MM.1S (cell line): Measurements from ENCODE around the gene CPT1C.

ENCODE experiments used
- DNase-seq: peaks from one replicate; pipeline ENCODE4 v3.0.0-alpha.2; 2015
- H2AFZ ChIP-seq: fragments of 300-600 bp; sonication (generic); 2 replicates; pipeline ENCODE4 v1.6.0; 2016; ENCODE audit warnings: antibody characterized with exemption, low read length
- H3F3A ChIP-seq: fragments of 300-600 bp; sonication (generic); 2 replicates; pipeline ENCODE4 v1.6.1; 2016; ENCODE audit warnings: mild to moderate bottlenecking, antibody characterized with exemption, low read length, moderate library complexity, mixed read lengths; ENCODE audit not compliant: insufficient read depth
- H3K27ac ChIP-seq: fragments of 300-600 bp; sonication (generic); 2 replicates; pipeline ENCODE4 v1.5.1; 2016; ENCODE audit warnings: mild to moderate bottlenecking, low read length
- H3K27me3 ChIP-seq: fragments of 300-600 bp; sonication (generic); replicated peaks from 2 replicates; pipeline ENCODE4 v1.6.0; 2016; ENCODE audit warnings: low read length; ENCODE audit not compliant: insufficient read depth
- H3K36me3 ChIP-seq: fragments of 300-600 bp; sonication (generic); replicated peaks from 2 replicates; pipeline ENCODE4 v1.6.1; 2016; ENCODE audit warnings: mild to moderate bottlenecking, low read length, mixed read lengths; ENCODE audit not compliant: insufficient read depth
- H3K4me1 ChIP-seq: fragments of 300-600 bp; sonication (generic); 2 replicates; pipeline ENCODE4 v1.6.1; 2016; ENCODE audit warnings: low read length, mixed read lengths
- H3K4me2 ChIP-seq: fragments of 300-600 bp; sonication (generic); 2 replicates; pipeline ENCODE4 v1.6.0; 2016; ENCODE audit warnings: low read depth, low read length
- H3K4me3 ChIP-seq: fragments of 300-600 bp; sonication (generic); 2 replicates; pipeline ENCODE4 v1.5.1; 2016; ENCODE audit warnings: low read length, mixed read lengths
- H3K79me2 ChIP-seq: fragments of 300-600 bp; sonication (generic); 2 replicates; pipeline ENCODE4 v1.6.1; 2016; ENCODE audit warnings: mixed run types, low read length, mixed read lengths
- H3K9ac ChIP-seq: fragments of 300-600 bp; sonication (generic); 2 replicates; pipeline ENCODE4 v1.6.1; 2016; ENCODE audit warnings: low read length, mixed read lengths
- H3K9me2 ChIP-seq: fragments of 300-600 bp; sonication (generic); replicated peaks from 2 replicates; pipeline ENCODE4 v1.6.1; 2016; ENCODE audit warnings: mild to moderate bottlenecking, low read length, mixed read lengths; ENCODE audit not compliant: insufficient read depth
- H3K9me3 ChIP-seq: fragments of 300-600 bp; sonication (generic); replicated peaks from 2 replicates; pipeline ENCODE4 v1.6.1; 2016; ENCODE audit warnings: mild to moderate bottlenecking, low read length, mixed read lengths; ENCODE audit not compliant: insufficient read depth
- H4K20me1 ChIP-seq: fragments of 300-600 bp; sonication (generic); 2 replicates; pipeline ENCODE4 v1.6.1; 2016; ENCODE audit warnings: mild to moderate bottlenecking, low read length, moderate library complexity, mixed read lengths; ENCODE audit not compliant: insufficient read depth
- CTCF ChIP-seq: fragments of 300-600 bp; sonication (generic); IDR thresholded peaks from 2 replicates; pipeline ENCODE4 v1.5.1; 2016; ENCODE audit warnings: antibody characterized with exemption, low read length, mixed read lengths
- EZH2 ChIP-seq: fragments of 300-600 bp; sonication (generic); optimal IDR thresholded peaks from 2 replicates; pipeline ENCODE3; 2017; ENCODE audit warnings: low read depth, mild to moderate bottlenecking, antibody characterized with exemption, low read length, mixed read lengths
- EZH2phosphoT487 ChIP-seq: fragments of 300-600 bp; sonication (generic); IDR thresholded peaks from 2 replicates; pipeline ENCODE4 v1.6.1; 2018; ENCODE audit warnings: antibody characterized with exemption, low read length

The CPT1C gene

GRCh38 chr19:49690656-49691242, at the start of gene CPT1C:
CPT1C (plus strand) TSS chr19:49691116; CDS start chr19:49692253, 1,137 bp downstream.
- Histone ChIP-seq H4K20me1 (no peaks in the 10 kb centered on the region), H3K9me2 (no peaks in the 10 kb centered on the region), H3F3A (0 out of 2 replicates have a peak, but pooled peaks cover under 1% of the 10 kb centered on the region), H3K4me3 (no peak within 1 kb of the TSS), H3K27me3 (peaks cover 10% of the 10 kb centered on the region), H2AFZ (no peak within 1 kb of the TSS), H3K9me3 (no peaks in the 10 kb centered on the region), H3K27ac (no peak within 1 kb of the TSS), H3K4me1 (no peaks in the 10 kb centered on the region), H3K9ac (no peak within 1 kb of the TSS), H3K79me2 (no peaks in the 10 kb centered on the region), H3K4me2 (no peak within 1 kb of the TSS), H3K36me3 (no peaks in the 10 kb centered on the region)
- TF ChIP-seq EZH2 (no peak), EZH2phosphoT487 (no peak), CTCF (no peak)
- no peak for DNase-seq

- peak within 1 kb of the TSS; percentile 85 for H3K4me3 ChIP-seq
- no peaks in the 10 kb centered on the region for H4K20me1 ChIP-seq
- peak within 1 kb of the TSS; percentile 95 for H3K27ac ChIP-seq
- no peaks in the 10 kb centered on the region for H3K36me3 ChIP-seq
- peak within 1 kb of the TSS; percentile 95 for H3K9ac ChIP-seq
- H3F3A ChIP-seq = peaks cover 11% of the 10 kb centered on the region
- peak within 1 kb of the TSS; percentile 93 for H3K4me2 ChIP-seq
- no peaks in the 10 kb centered on the region for H3K9me2 ChIP-seq
- peak within 1 kb of the TSS; percentile 28; the same call in 1 of the 2 replicates for H2AFZ ChIP-seq
- H3K4me1 ChIP-seq = peaks cover 13% of the 10 kb centered on the region
- H3K79me2 ChIP-seq = peaks cover 48% of the 10 kb centered on the region
- TF ChIP-seq CTCF = no peak
- no peak for TF ChIP-seq EZH2
- 0 out of 2 replicates have a peak, but pooled peaks cover 8% of the 10 kb centered on the region for H3K27me3 ChIP-seq
- peak; percentile 99 for DNase-seq
- no peaks in the 10 kb centered on the region for H3K9me3 ChIP-seq
Measured at GRCh38 chr19:49641688-49642491, 49.0 kb upstream of the CPT1C start, which contains the start of gene SCAF1. SCAF1 (plus strand) TSS chr19:49642209; CDS start chr19:49645027, 2,818 bp downstream.

- peaks cover 53% of the 10 kb centered on the region for H3K79me2 ChIP-seq
- H3K27ac ChIP-seq = peak overlapping the region; percentile 30; the same call in 1 of the 2 replicates
- H2AFZ ChIP-seq = peak overlapping the region; percentile 28; the same call in 1 of the 2 replicates
- no peak for TF ChIP-seq EZH2phosphoT487
- no peak for TF ChIP-seq CTCF
- no peak for TF ChIP-seq EZH2
- H3K27me3 ChIP-seq = 0 out of 2 replicates have a peak, but pooled peaks cover 8% of the 10 kb centered on the region
- no peak for DNase-seq
- H3K9ac ChIP-seq = peak overlapping the region; percentile 90
- peaks cover 11% of the 10 kb centered on the region for H3F3A ChIP-seq
- no peaks in the 10 kb centered on the region for H4K20me1 ChIP-seq
- peaks cover 13% of the 10 kb centered on the region for H3K4me1 ChIP-seq
- H3K9me3 ChIP-seq = no peaks in the 10 kb centered on the region
- H3K9me2 ChIP-seq = no peaks in the 10 kb centered on the region
- no peaks in the 10 kb centered on the region for H3K36me3 ChIP-seq
- peak overlapping the region; percentile 82 for H3K4me2 ChIP-seq
- H3K4me3 ChIP-seq = peak overlapping the region; percentile 85
Measured at GRCh38 chr19:49642492-49643035, 48.4 kb upstream of the CPT1C start.
